OCI-LY3 (cell line): ENCODE results near the gene ADD2.

Source experiments
- EZH2phosphoT487 ChIP-seq: fragments of 200-600 bp; shearing (Covaris generic); IDR thresholded peaks from 2 replicates; pipeline ENCODE4 v1.6.1; 2018; ENCODE audit warnings: antibody characterized with exemption, mixed run types, low read depth
- TF ChIP-seq, protein P1 (sequence below): fragments of 200-600, 300-600 bp; sonication (generic); IDR thresholded peaks from 2 replicates; pipeline ENCODE4 v1.5.1; 2014; ENCODE audit warnings: antibody characterized with exemption, low read length, low read depth

GRCh38 chr2:70748002-70748784 lies 19.8 kb downstream of the ADD2 start:
- TF ChIP-seq, protein P1, sequence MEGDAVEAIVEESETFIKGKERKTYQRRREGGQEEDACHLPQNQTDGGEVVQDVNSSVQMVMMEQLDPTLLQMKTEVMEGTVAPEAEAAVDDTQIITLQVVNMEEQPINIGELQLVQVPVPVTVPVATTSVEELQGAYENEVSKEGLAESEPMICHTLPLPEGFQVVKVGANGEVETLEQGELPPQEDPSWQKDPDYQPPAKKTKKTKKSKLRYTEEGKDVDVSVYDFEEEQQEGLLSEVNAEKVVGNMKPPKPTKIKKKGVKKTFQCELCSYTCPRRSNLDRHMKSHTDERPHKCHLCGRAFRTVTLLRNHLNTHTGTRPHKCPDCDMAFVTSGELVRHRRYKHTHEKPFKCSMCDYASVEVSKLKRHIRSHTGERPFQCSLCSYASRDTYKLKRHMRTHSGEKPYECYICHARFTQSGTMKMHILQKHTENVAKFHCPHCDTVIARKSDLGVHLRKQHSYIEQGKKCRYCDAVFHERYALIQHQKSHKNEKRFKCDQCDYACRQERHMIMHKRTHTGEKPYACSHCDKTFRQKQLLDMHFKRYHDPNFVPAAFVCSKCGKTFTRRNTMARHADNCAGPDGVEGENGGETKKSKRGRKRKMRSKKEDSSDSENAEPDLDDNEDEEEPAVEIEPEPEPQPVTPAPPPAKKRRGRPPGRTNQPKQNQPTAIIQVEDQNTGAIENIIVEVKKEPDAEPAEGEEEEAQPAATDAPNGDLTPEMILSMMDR, result no peak
- TF ChIP-seq EZH2phosphoT487, result no peak
